ENCODE measurements around the gene GAMT.
"Not testable (repeated sequence)": the region's sequence is repeated elsewhere in the genome, so short reads cannot be mapped to it uniquely, and the experiment has no call there.

Gene GAMT

DNA sequence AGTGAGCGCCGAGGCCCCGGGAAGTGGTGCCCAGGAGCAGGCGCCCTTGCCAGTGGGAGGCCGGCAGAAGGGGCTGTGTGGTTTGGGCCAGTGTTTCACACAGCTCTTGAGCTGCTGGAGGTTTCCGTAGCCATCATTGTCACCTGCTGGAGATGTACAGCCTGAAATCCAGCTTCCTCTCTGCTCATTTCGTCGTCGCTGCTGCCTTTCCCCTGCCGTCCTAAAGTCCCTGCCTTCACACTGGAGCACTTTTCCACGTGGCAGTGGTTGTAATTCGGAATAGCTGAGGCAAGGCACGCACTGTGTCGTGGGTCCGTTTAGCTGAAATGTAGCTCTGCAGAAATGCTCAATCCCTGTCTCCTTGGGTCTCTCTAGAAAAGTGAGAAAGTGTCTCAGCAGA lies 19.2 kb upstream of the GAMT start:
- H2AFZ ChIP-seq (ENCODE audit: low read length) = no peak overlapping the region
- H3F3A ChIP-seq (ENCODE audit: low read depth) = no peaks in the 10 kb centered on the region
- peaks cover 71% of the 10 kb centered on the region for H3K79me2 ChIP-seq (ENCODE audit: insufficient read depth, low read length)
- no peaks in the 10 kb centered on the region for H3K27me3 ChIP-seq (ENCODE audit: insufficient read depth, low read length, poor library complexity, severe bottlenecking)
- peaks cover 63% of the 10 kb centered on the region for H4K20me1 ChIP-seq (ENCODE audit: insufficient read depth, low read length, poor library complexity, severe bottlenecking)
- H3K4me2 ChIP-seq (ENCODE audit: low read depth, low read length, poor library complexity, severe bottlenecking) = no peak overlapping the region
- TF ChIP-seq EZH2phosphoT487 (IDR thresholded peaks at IDR 0.05; ENCODE audit: borderline replicate concordance) = no peak
- TF ChIP-seq, protein P1, sequence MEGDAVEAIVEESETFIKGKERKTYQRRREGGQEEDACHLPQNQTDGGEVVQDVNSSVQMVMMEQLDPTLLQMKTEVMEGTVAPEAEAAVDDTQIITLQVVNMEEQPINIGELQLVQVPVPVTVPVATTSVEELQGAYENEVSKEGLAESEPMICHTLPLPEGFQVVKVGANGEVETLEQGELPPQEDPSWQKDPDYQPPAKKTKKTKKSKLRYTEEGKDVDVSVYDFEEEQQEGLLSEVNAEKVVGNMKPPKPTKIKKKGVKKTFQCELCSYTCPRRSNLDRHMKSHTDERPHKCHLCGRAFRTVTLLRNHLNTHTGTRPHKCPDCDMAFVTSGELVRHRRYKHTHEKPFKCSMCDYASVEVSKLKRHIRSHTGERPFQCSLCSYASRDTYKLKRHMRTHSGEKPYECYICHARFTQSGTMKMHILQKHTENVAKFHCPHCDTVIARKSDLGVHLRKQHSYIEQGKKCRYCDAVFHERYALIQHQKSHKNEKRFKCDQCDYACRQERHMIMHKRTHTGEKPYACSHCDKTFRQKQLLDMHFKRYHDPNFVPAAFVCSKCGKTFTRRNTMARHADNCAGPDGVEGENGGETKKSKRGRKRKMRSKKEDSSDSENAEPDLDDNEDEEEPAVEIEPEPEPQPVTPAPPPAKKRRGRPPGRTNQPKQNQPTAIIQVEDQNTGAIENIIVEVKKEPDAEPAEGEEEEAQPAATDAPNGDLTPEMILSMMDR (conservative IDR thresholded peaks at IDR 0.05; ENCODE audit: low read length) = no peak
- no peak overlapping the region for H3K9ac ChIP-seq (ENCODE audit: low read depth, low read length, poor library complexity, severe bottlenecking)
- no peaks in the 10 kb centered on the region for H3K9me3 ChIP-seq (ENCODE audit: insufficient read depth, low read depth, low read length)
- H3K36me3 ChIP-seq (ENCODE audit: insufficient read depth, low read length) = peaks cover 92% of the 10 kb centered on the region; the same call in 1 of the 2 replicates
- H3K4me3 ChIP-seq (ENCODE audit: low read length, poor library complexity, severe bottlenecking) = no peak overlapping the region
- H3K4me1 ChIP-seq (ENCODE audit: insufficient read depth, low read length, poor library complexity, severe bottlenecking) = no peaks in the 10 kb centered on the region
- H3K9me2 ChIP-seq (replicated peaks; ENCODE audit: low read depth, low read length) = no peaks in the 10 kb centered on the region

DNA sequence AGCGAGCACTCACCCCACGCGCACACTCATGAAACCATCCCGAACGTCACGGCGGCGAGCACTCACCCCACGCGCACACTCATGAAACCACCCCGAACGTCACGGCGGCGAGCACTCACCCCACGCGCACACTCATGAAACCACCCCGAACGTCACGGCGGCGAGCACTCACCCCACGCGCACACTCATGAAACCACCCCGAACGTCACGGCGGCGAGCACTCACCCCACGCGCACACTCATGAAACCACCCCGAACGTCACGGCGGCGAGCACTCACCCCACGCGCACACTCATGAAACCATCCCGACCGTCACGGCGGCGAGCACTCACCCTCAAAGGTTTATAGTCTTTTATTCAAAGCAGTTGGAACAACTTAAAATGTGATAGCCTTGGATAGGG lies 18.7 kb upstream of the GAMT start:
- Histone ChIP-seq H3K36me3 (ENCODE audit: insufficient read depth, low read length) (peaks cover 87% of the 10 kb centered on the region; the same call in 1 of the 2 replicates), H3K79me2 (ENCODE audit: insufficient read depth, low read length) (peaks cover 72% of the 10 kb centered on the region), H4K20me1 (ENCODE audit: insufficient read depth, low read length, poor library complexity, severe bottlenecking) (peaks cover 68% of the 10 kb centered on the region)
- H3K9me3 ChIP-seq (ENCODE audit: insufficient read depth, low read depth, low read length); H3K4me1 ChIP-seq (ENCODE audit: insufficient read depth, low read length, poor library complexity, severe bottlenecking); H3K27me3 ChIP-seq (ENCODE audit: insufficient read depth, low read length, poor library complexity, severe bottlenecking); H3K9me2 ChIP-seq (replicated peaks; ENCODE audit: low read depth, low read length); H2AFZ ChIP-seq (ENCODE audit: low read length); H3F3A ChIP-seq (ENCODE audit: low read depth); H3K4me3 ChIP-seq (ENCODE audit: low read length, poor library complexity, severe bottlenecking); H3K4me2 ChIP-seq (ENCODE audit: low read depth, low read length, poor library complexity, severe bottlenecking); H3K9ac ChIP-seq (ENCODE audit: low read depth, low read length, poor library complexity, severe bottlenecking): not testable (repeated sequence)

DNA sequence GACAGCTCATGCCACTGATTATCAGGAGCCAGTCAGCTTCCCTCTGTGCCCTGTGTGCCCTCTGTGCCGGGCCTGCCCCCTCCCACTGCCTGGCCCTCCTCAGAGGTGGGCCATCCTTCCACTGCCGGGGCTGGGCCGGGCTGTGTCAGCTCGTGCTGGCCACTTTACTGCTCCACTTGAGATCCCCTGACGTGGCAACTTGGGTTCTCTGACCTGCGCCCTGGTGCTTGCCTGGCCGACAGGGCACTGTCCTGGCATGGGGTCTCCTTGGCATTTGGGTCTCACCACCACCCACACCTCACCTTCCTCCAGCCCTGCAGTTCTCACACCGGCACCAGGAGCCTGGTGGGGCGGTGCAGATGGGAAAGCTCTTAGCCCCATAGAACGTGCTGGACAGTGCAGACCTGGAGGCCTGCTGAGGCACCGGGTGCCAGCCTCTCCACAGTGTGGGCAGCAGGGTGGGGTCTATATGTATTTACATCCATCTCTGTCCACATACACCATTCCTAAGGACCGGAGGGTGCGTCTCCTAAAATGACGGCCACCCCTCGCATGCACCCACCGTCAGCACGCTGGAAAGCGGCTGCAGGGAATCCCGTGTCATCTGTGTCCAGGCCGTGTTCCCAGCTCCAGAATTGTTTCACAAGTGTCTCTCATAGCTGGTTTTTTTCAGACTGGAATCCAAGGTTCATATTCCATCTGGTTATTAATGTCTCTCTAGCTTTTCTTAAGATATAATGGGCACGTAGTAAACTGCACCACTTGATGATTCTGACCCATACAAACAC lies 17.8 kb upstream of the GAMT start:
- no peak overlapping the region for H3K4me3 ChIP-seq (ENCODE audit: low read length, poor library complexity, severe bottlenecking)
- peaks cover 67% of the 10 kb centered on the region for H4K20me1 ChIP-seq (ENCODE audit: insufficient read depth, low read length, poor library complexity, severe bottlenecking)
- peaks cover 80% of the 10 kb centered on the region; the same call in 1 of the 2 replicates for H3K36me3 ChIP-seq (ENCODE audit: insufficient read depth, low read length)
- no peaks in the 10 kb centered on the region for H3K27me3 ChIP-seq (ENCODE audit: insufficient read depth, low read length, poor library complexity, severe bottlenecking)
- H3K9ac ChIP-seq (ENCODE audit: low read depth, low read length, poor library complexity, severe bottlenecking) = no peak overlapping the region
- H2AFZ ChIP-seq (ENCODE audit: low read length) = no peak overlapping the region
- TF ChIP-seq, protein P1 (conservative IDR thresholded peaks at IDR 0.05; ENCODE audit: low read length) = no peak
- TF ChIP-seq EZH2phosphoT487 (IDR thresholded peaks at IDR 0.05; ENCODE audit: borderline replicate concordance) = no peak
- H3K9me2 ChIP-seq (replicated peaks; ENCODE audit: low read depth, low read length) = no peaks in the 10 kb centered on the region
- H3K79me2 ChIP-seq (ENCODE audit: insufficient read depth, low read length) = peaks cover 78% of the 10 kb centered on the region
- H3K4me1 ChIP-seq (ENCODE audit: insufficient read depth, low read length, poor library complexity, severe bottlenecking) = no peaks in the 10 kb centered on the region
- H3F3A ChIP-seq (ENCODE audit: low read depth) = no peaks in the 10 kb centered on the region
- no peaks in the 10 kb centered on the region for H3K9me3 ChIP-seq (ENCODE audit: insufficient read depth, low read depth, low read length)
- no peak overlapping the region for H3K4me2 ChIP-seq (ENCODE audit: low read depth, low read length, poor library complexity, severe bottlenecking)

DNA sequence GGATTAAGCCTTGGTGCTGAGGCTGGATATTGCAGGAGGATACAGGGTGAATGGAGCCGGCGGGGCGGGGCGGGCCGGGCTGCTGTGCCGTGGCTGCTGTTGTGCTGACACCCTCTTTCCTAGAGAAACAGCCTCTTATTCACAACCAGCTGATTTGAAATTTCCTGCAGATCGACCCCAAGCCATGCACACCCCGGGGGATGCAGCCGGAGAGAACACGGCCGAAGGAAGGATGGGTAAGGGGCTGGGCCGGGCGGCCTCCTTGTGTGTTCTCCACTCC lies 17.1 kb upstream of the GAMT start:
- H3K4me2 ChIP-seq (ENCODE audit: low read depth, low read length, poor library complexity, severe bottlenecking) = no peak overlapping the region
- H4K20me1 ChIP-seq (ENCODE audit: insufficient read depth, low read length, poor library complexity, severe bottlenecking) = peaks cover 72% of the 10 kb centered on the region
- H3K9me3 ChIP-seq (ENCODE audit: insufficient read depth, low read depth, low read length) = no peaks in the 10 kb centered on the region
- H3K9ac ChIP-seq (ENCODE audit: low read depth, low read length, poor library complexity, severe bottlenecking) = no peak overlapping the region
- no peaks in the 10 kb centered on the region for H3K9me2 ChIP-seq (replicated peaks; ENCODE audit: low read depth, low read length)
- no peaks in the 10 kb centered on the region for H3F3A ChIP-seq (ENCODE audit: low read depth)
- H2AFZ ChIP-seq (ENCODE audit: low read length) = no peak overlapping the region
- H3K4me1 ChIP-seq (ENCODE audit: insufficient read depth, low read length, poor library complexity, severe bottlenecking) = no peaks in the 10 kb centered on the region
- peaks cover 82% of the 10 kb centered on the region for H3K79me2 ChIP-seq (ENCODE audit: insufficient read depth, low read length)
- H3K36me3 ChIP-seq (ENCODE audit: insufficient read depth, low read length) = peaks cover 81% of the 10 kb centered on the region; the same call in 1 of the 2 replicates
- TF ChIP-seq, protein P1 (conservative IDR thresholded peaks at IDR 0.05; ENCODE audit: low read length) = no peak
- TF ChIP-seq EZH2phosphoT487 (IDR thresholded peaks at IDR 0.05; ENCODE audit: borderline replicate concordance) = no peak
- no peak overlapping the region for H3K4me3 ChIP-seq (ENCODE audit: low read length, poor library complexity, severe bottlenecking)
- H3K27me3 ChIP-seq (ENCODE audit: insufficient read depth, low read length, poor library complexity, severe bottlenecking) = no peaks in the 10 kb centered on the region
